Measurements from ENCODE around the gene COBLL1. TPM values are rescaled to one million over a fixed set of nuclear protein-coding genes. Genes with fewer than 3 reads are reported as not detected.

The COBLL1 gene
- total RNA-seq, 1 donor: 26.4 TPM

DNA sequence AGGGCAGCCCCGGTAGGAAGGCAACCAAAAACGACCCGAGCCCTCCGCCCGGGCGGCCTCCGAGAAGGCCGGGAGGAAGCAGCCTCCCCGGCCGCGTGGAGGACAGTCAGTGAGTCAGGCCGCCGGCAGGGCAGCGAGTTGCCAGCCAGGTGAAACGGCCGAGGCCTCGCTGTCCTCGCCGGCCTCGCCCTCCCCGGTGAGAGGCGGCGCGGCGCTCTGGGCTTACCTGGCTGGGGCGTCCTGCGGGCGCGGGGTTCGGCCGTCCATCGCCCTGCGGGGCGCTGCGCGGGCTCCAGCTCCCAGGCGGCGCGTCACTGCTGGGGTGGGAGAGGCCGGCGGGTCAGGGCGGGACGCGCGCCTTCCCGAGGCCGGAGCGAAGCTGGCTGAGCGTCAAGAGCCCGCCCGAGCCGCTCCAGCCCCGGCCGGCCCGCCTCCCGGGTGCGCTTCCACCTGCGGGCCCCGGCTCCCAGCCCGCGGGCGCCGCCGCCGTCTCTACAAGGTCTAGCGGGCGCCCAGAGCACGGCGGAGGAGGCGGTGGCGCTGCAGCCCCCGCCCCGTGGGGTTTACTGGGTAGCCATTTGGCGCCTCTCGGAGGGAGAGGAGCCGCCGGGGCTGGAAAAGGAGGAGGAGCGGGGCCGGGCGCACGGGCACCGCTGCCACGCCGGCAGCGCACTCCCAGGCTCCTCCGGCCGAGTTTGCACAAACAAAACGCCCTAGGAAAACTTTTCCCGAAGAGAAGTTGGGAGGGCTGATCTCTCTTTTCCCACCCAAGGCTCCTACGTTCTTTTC, 499 bp downstream of the COBLL1 start:
- Histone ChIP-seq H3K4me1 (ENCODE audit: insufficient read depth, low read length) (peaks cover 17% of the 10 kb centered on the region), H3K4me3 (ENCODE audit: low read length) (peak overlapping the region; percentile 51), H3K9me3 (ENCODE audit: low read depth, low read length) (no peaks in the 10 kb centered on the region), H3K27me3 (ENCODE audit: insufficient read depth, low read length) (peaks cover 27% of the 10 kb centered on the region)

GRCh38 chr2:164840458-164840929, 1.1 kb downstream of the COBLL1 start:
- H3K9me3 ChIP-seq (ENCODE audit: low read depth, low read length): no peaks in the 10 kb centered on the region
- H3K27me3 ChIP-seq (ENCODE audit: insufficient read depth, low read length): peaks cover 27% of the 10 kb centered on the region
- H3K4me1 ChIP-seq (ENCODE audit: insufficient read depth, low read length): peaks cover 17% of the 10 kb centered on the region
- H3K4me3 ChIP-seq (ENCODE audit: low read length): peak overlapping the region; percentile 51

- no peaks in the 10 kb centered on the region for H3K9me3 ChIP-seq (ENCODE audit: low read depth, low read length)
- H3K27me3 ChIP-seq (ENCODE audit: insufficient read depth, low read length): peaks cover 27% of the 10 kb centered on the region
- no peak overlapping the region for H3K4me3 ChIP-seq (ENCODE audit: low read length)
- peaks cover 17% of the 10 kb centered on the region for H3K4me1 ChIP-seq (ENCODE audit: insufficient read depth, low read length)
Observed at GRCh38 chr2:164839914-164840457, 1.6 kb downstream of the COBLL1 start.

GRCh38 chr2:164837807-164838206, 3.8 kb downstream of the COBLL1 start:
- Histone ChIP-seq H3K27me3 (ENCODE audit: insufficient read depth, low read length) (peaks cover 25% of the 10 kb centered on the region), H3K9me3 (ENCODE audit: low read depth, low read length) (no peaks in the 10 kb centered on the region), H3K4me3 (ENCODE audit: low read length) (no peak overlapping the region), H3K4me1 (ENCODE audit: insufficient read depth, low read length) (peaks cover 17% of the 10 kb centered on the region)

- no peak overlapping the region for H3K4me3 ChIP-seq (ENCODE audit: low read length)
- H3K27me3 ChIP-seq (ENCODE audit: insufficient read depth, low read length): peaks cover 17% of the 10 kb centered on the region
- H3K4me1 ChIP-seq (ENCODE audit: insufficient read depth, low read length): peaks cover 12% of the 10 kb centered on the region
- no peaks in the 10 kb centered on the region for H3K9me3 ChIP-seq (ENCODE audit: low read depth, low read length)
Observed at GRCh38 chr2:164836907-164837306, 4.7 kb downstream of the COBLL1 start.

- H3K4me3 ChIP-seq (ENCODE audit: low read length): no peak overlapping the region
- peaks cover 11% of the 10 kb centered on the region for H3K27me3 ChIP-seq (ENCODE audit: insufficient read depth, low read length)
- peaks cover 4% of the 10 kb centered on the region for H3K4me1 ChIP-seq (ENCODE audit: insufficient read depth, low read length)
- H3K9me3 ChIP-seq (ENCODE audit: low read depth, low read length): no peaks in the 10 kb centered on the region
Observed at GRCh38 chr2:164835302-164835701, 6.3 kb downstream of the COBLL1 start.

GRCh38 chr2:164831887-164832286, 9.7 kb downstream of the COBLL1 start:
- Histone ChIP-seq H3K4me1 (ENCODE audit: insufficient read depth, low read length) (no peaks in the 10 kb centered on the region), H3K4me3 (ENCODE audit: low read length) (no peak overlapping the region), H3K27me3 (ENCODE audit: insufficient read depth, low read length) (no peaks in the 10 kb centered on the region), H3K9me3 (ENCODE audit: low read depth, low read length) (no peaks in the 10 kb centered on the region)

- H3K9me3 ChIP-seq (ENCODE audit: low read depth, low read length): no peaks in the 10 kb centered on the region
- no peaks in the 10 kb centered on the region for H3K27me3 ChIP-seq (ENCODE audit: insufficient read depth, low read length)
- H3K4me1 ChIP-seq (ENCODE audit: insufficient read depth, low read length): no peaks in the 10 kb centered on the region
- no peak overlapping the region for H3K4me3 ChIP-seq (ENCODE audit: low read length)
Observed at GRCh38 chr2:164831180-164831579, 10.4 kb downstream of the COBLL1 start.

- Histone ChIP-seq H3K4me3 (ENCODE audit: low read length) (no peak overlapping the region), H3K9me3 (ENCODE audit: low read depth, low read length) (no peaks in the 10 kb centered on the region), H3K4me1 (ENCODE audit: insufficient read depth, low read length) (no peaks in the 10 kb centered on the region), H3K27me3 (ENCODE audit: insufficient read depth, low read length) (no peaks in the 10 kb centered on the region)
Observed at GRCh38 chr2:164826293-164827243, 15.1 kb downstream of the COBLL1 start.

- H3K4me3 ChIP-seq (ENCODE audit: low read length): no peak overlapping the region
Observed at GRCh38 chr2:164824872-164825271, 16.8 kb downstream of the COBLL1 start.

GRCh38 chr2:164823126-164823525, 18.5 kb downstream of the COBLL1 start:
- no peaks in the 10 kb centered on the region for H3K4me1 ChIP-seq (ENCODE audit: insufficient read depth, low read length)
- H3K9me3 ChIP-seq (ENCODE audit: low read depth, low read length): no peaks in the 10 kb centered on the region
- H3K4me3 ChIP-seq (ENCODE audit: low read length): no peak overlapping the region
- no peaks in the 10 kb centered on the region for H3K27me3 ChIP-seq (ENCODE audit: insufficient read depth, low read length)

More at GRCh38 chr2:164824872-164825271, 16.8 kb downstream of the COBLL1 start:
- no peaks in the 10 kb centered on the region for H3K27me3 ChIP-seq (ENCODE audit: insufficient read depth, low read length)
- H3K9me3 ChIP-seq (ENCODE audit: low read depth, low read length): no peaks in the 10 kb centered on the region
- H3K4me1 ChIP-seq (ENCODE audit: insufficient read depth, low read length): no peaks in the 10 kb centered on the region

DNA sequence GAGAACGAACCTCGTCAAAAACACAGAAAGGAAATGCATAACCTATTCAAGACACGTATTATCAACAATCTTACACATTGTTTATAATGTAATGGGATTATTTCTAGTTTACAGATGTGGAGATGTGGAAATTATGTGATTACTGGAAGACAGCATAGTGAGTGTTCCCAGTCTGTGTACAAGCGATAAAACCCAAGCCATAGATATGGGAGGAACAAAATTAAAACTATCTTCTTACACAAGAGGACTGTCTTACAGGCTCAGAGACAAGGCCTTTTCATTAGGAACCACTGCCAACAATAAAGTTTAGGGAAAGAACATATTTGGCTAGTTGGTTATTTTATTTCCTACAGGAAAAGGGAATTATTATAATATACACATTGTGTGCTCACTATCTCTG, 20.3 kb downstream of the COBLL1 start:
- no peak overlapping the region for H3K4me3 ChIP-seq (ENCODE audit: low read length)
- H3K27me3 ChIP-seq (ENCODE audit: insufficient read depth, low read length): no peaks in the 10 kb centered on the region
- H3K9me3 ChIP-seq (ENCODE audit: low read depth, low read length): no peaks in the 10 kb centered on the region
- no peaks in the 10 kb centered on the region for H3K4me1 ChIP-seq (ENCODE audit: insufficient read depth, low read length)

DNA sequence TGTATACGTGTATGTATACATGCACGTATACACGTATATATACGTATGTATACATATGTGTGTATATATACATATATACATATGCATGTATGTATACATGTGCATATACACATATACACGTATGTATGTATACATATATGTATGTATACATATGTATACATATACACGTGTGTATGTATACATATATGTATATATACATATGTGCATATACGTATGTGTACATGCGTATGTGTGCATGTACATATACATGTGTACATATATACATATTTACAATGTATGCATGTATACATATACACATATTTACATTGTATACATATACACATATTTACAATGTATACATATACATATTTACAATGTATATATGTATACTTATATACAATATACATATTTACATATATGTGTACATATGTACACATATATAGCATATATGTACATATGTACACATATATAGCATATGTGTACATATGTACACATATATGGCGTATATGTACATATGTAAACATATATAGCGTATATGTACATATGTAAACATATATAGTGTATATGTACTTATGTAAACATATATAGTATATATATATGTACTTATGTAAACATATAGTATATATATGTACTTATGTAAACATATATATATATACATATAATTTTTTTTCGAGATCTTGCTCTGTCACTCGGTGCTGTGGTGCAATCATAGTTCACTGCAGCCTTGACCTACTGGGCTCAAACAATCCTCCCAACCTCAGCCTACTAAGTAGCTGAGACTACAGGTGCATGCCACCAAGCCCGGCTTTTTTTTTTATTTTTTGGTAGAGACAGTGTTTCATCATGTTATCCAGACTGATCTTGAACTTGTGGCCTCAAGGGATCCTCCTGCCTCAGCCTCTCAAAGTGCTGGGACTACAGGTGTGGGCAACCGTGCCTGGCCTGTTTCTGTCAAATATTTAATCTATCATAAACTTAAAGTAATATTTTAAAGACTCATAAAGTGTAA, 23.2 kb downstream of the COBLL1 start:
- H3K27me3 ChIP-seq (ENCODE audit: insufficient read depth, low read length): no peaks in the 10 kb centered on the region

GRCh38 chr2:164816900-164817299, 24.7 kb downstream of the COBLL1 start:
- Histone ChIP-seq H3K27me3 (ENCODE audit: insufficient read depth, low read length) (no peaks in the 10 kb centered on the region), H3K4me1 (ENCODE audit: insufficient read depth, low read length) (no peaks in the 10 kb centered on the region), H3K9me3 (ENCODE audit: low read depth, low read length) (no peaks in the 10 kb centered on the region), H3K4me3 (ENCODE audit: low read length) (no peak overlapping the region)

More for the DNA sequence above, 23.2 kb downstream of the COBLL1 start:
- Histone ChIP-seq H3K9me3 (ENCODE audit: low read depth, low read length) (no peaks in the 10 kb centered on the region), H3K4me3 (ENCODE audit: low read length) (no peak overlapping the region), H3K4me1 (ENCODE audit: insufficient read depth, low read length) (no peaks in the 10 kb centered on the region)
